Lung (tissue), 12 donors: ENCODE results near the gene PPP2R5C. TPM values are rescaled to one million over a fixed set of nuclear protein-coding genes. Genes with fewer than 3 reads are reported as not detected.

ENCODE experiments used
- ATAC-seq: fragments of 200-7000 bp; cut with Tn5 transposase; one replicate; pipeline ENCODE4 v1.9.1; 2020; ENCODE audit warnings: moderate number of reproducible peaks; ENCODE audit not compliant: insufficient read depth, low FRiP score
- DNase-seq, 3 donors: peaks; one replicate each; pipeline ENCODE4 v3.0.0-alpha.2; 2013 to 2017
- H3K27ac ChIP-seq, 2 donors: one replicate each; pipeline ENCODE4 v1.5.1; 2013; ENCODE audit warnings: mild to moderate bottlenecking in 2 of 2, moderate library complexity in 2 of 2, control low read depth in 1 of 2, inconsistent platforms in 1 of 2, low read depth in 1 of 2, low read length in 1 of 2
- H3K27me3 ChIP-seq, 3 donors: one replicate each; pipeline ENCODE4 v1.5.1; 2013; ENCODE audit warnings: low read length in 2 of 3; ENCODE audit not compliant: control insufficient read depth in 3 of 3, insufficient read depth in 3 of 3
- H3K36me3 ChIP-seq, 4 donors: one replicate each; pipeline ENCODE4 v1.5.1; 2013; ENCODE audit warnings: low read length in 4 of 4, mild to moderate bottlenecking in 1 of 4, moderate library complexity in 1 of 4; ENCODE audit not compliant: control insufficient read depth in 4 of 4, insufficient read depth in 4 of 4
- H3K4me1 ChIP-seq, 5 donors: one replicate each; pipeline ENCODE4 v1.5.1; 2013; ENCODE audit warnings: low read length in 5 of 5, mild to moderate bottlenecking in 2 of 5, moderate library complexity in 1 of 5; ENCODE audit not compliant: control insufficient read depth in 5 of 5, insufficient read depth in 5 of 5
- H3K4me3 ChIP-seq: one replicate; pipeline ENCODE4 v1.5.1; 2013; ENCODE audit warnings: mild to moderate bottlenecking, control low read depth, moderate library complexity
- H3K9ac ChIP-seq, 2 donors: one replicate each; pipeline ENCODE4 v1.5.1; 2013; ENCODE audit warnings: low read length in 2 of 2, control low read depth in 1 of 2; ENCODE audit not compliant: insufficient read depth in 1 of 2
- H3K9me3 ChIP-seq, 4 donors: one replicate each; pipeline ENCODE4 v1.5.1; 2013; ENCODE audit warnings: low read length in 3 of 4, mild to moderate bottlenecking in 1 of 4, moderate library complexity in 1 of 4; ENCODE audit not compliant: control insufficient read depth in 4 of 4, insufficient read depth in 3 of 4
- WGBS, 2 donors: extraction: QIAGEN DNeasy Blood & Tissue Kit; methylation state at CpG; one replicate each; pipeline ENCODE4 v1.1.7; 2013; 5-methylcytosine and 5-hydroxymethylcytosine counted together
- polyA plus RNA-seq, 2 donors: library from polyadenylated mRNA; stranded (reverse); fragments of 200-250 nt; gene quantifications; one replicate each; pipeline ENCODE4 v1.2.1, GENCODE V29; 2013
- total RNA-seq, 2 donors: library from RNA; depleted of rRNA in 1 of 2; stranded (reverse); fragments of >200 nt in 1 of 2; gene quantifications; one replicate each; pipeline ENCODE4 v1.2.1, GENCODE V29; 2014 to 2021
- TF ChIP-seq, protein P1 (sequence below): IDR thresholded peaks from 2 replicates; pipeline ENCODE4 v1.5.1; 2012; ENCODE audit warnings: mild to moderate bottlenecking; ENCODE audit errors: control extremely low read depth, extremely low read depth
- donor health status: control.
- donor health status: control.
- donor health status: Bipolar disorder and iron deficiency.
- donor health status: healthy.
- donor health status: DM: yes; HTN: yes; CAD: no.

Gene PPP2R5C
- total and polyA plus RNA-seq, 4 donors, result 66.6 to 180 (median 126) TPM

DNA sequence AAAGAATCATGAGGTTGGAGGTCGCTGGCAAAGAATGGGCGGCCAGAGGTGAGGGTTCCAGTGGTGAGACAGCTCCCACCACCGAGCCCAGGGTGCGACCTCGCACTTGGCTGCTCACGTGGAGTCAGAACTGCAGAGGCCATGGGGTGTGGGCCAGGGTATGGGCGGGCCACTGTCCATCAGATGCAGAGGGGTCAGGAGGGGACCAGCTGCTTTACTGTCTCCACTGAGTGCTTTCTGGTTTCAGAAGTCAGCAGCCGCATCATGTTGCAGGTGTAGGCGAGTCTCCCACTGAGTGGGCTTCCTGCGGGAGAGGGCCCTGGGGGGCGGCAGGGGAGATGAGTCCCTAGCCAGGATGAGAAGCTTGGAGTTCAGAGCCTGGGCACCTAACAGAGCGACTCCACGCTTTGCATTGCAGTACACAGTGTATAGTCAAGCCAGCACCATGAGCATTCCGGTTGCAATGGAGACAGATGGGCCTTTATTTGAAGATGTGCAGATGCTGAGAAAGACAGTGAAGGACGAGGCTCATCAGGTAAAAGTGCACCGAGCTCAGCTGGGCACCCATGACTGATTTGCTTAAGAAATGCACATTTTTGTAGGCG is 156.0 kb downstream of the PPP2R5C start:
- no peaks in the 10 kb centered on the region for H3K9me3 ChIP-seq
- ATAC-seq (no peak), DNase-seq (no peak)
- H3K27ac ChIP-seq, result no peak overlapping the region
- H3K9ac ChIP-seq, result peak overlapping the region in 1 of 2 donors; percentile 9
- H3K4me1 ChIP-seq, result no peaks in the 10 kb centered on the region
- H3K4me3 ChIP-seq, result no peak overlapping the region
- WGBS, 2 donors, result 88 to 89% methylated on average over 17 of the region's 17 CpGs
- no peaks in the 10 kb centered on the region for H3K27me3 ChIP-seq
- TF ChIP-seq, protein P1, sequence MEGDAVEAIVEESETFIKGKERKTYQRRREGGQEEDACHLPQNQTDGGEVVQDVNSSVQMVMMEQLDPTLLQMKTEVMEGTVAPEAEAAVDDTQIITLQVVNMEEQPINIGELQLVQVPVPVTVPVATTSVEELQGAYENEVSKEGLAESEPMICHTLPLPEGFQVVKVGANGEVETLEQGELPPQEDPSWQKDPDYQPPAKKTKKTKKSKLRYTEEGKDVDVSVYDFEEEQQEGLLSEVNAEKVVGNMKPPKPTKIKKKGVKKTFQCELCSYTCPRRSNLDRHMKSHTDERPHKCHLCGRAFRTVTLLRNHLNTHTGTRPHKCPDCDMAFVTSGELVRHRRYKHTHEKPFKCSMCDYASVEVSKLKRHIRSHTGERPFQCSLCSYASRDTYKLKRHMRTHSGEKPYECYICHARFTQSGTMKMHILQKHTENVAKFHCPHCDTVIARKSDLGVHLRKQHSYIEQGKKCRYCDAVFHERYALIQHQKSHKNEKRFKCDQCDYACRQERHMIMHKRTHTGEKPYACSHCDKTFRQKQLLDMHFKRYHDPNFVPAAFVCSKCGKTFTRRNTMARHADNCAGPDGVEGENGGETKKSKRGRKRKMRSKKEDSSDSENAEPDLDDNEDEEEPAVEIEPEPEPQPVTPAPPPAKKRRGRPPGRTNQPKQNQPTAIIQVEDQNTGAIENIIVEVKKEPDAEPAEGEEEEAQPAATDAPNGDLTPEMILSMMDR, result no peak
- H3K36me3 ChIP-seq, result peaks cover 5 to 22% (median 14%) of the 10 kb centered on the region in 4 donors

DNA sequence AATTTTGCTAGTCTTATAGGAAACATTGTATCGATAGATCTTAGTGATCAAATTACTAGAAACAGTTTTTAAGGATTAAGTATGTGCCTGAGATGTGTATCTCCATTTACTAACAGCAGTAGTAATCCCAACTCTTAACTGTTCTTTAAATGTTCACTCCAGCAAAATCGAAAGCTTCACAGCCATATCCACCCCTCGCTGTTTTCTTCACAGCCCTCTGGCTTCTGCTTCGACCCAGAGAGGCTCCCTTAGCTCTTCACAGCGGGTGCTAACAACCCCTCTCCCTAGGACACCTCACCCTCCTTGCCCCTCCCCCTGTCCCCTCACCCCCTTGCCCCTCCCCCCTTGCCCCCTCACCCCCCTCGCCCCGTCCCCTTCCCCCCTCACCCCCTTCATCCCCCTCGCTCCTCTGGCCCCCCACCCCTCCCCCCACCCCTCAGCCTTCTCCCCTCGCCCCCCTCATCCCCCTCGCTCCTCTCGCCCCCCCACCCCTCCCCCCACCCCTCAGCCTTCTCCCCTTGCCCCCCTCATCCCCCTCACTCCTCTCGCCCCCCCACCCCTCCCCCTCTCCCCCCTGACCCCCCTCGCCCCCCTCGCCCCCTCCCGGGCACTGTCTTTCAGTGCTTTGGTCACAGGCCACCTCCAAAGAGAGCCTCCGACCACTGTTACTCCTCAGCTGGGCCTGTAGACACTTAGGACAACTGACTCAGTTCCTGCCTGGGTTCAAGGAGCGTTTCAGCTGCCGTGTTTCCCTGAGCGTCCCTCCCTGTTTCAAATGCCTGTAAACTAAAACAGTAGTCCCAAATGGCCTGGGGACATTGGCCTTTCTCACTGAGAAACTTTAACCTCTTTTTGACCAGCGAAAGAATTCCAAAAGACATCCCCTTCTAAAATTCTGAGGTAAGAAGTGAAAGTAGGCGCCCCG is 156.8 kb downstream of the PPP2R5C start:
- Histone ChIP-seq H3K27me3 (no peaks in the 10 kb centered on the region), H3K4me3 (no peak overlapping the region), H3K27ac (no peak overlapping the region), H3K9ac (peak overlapping the region in 1 of 2 donors; percentile 9), H3K9me3 (no peaks in the 10 kb centered on the region), H3K4me1 (no peaks in the 10 kb centered on the region), H3K36me3 (peaks cover 5 to 25% (median 16%) of the 10 kb centered on the region in 4 donors)
- DNase-seq (no peak), ATAC-seq (no peak)
- 88 to 89% methylated on average over 14 to 18 of the region's 22 CpGs for WGBS, 2 donors
- TF ChIP-seq, protein P1, result no peak

DNA sequence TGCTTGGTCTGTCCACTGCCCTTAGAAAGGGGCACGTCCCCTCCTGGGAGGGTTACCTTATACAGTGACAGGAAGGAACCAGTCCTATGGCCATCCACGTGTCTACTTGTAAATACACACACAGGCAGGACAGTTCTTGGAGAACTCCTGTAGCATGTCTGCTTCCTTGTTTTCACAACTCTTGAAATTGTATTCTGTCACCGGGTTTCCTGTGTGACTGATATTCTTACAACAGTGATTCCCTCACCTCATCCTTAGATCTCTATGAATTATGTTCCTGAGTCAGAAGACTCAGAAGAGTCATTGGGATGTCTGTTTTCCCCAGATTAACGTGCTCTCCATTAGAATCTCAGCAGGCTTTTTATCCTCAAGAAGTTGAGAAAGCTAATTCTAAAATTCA is 158.8 kb downstream of the PPP2R5C start:
- H3K27ac ChIP-seq, result no peak overlapping the region
- H3K36me3 ChIP-seq, result peaks cover 7 to 21% (median 14%) of the 10 kb centered on the region in 4 donors
- TF ChIP-seq, protein P1, result no peak
- ATAC-seq (no peak), DNase-seq (no peak)
- no peak overlapping the region for H3K9ac ChIP-seq
- H3K9me3 ChIP-seq, result no peaks in the 10 kb centered on the region
- no peak overlapping the region for H3K4me3 ChIP-seq
- H3K4me1 ChIP-seq, result no peaks in the 10 kb centered on the region
- no peaks in the 10 kb centered on the region for H3K27me3 ChIP-seq
- WGBS, 2 donors, result 63 to 75% methylated on average over 4 of the region's 4 CpGs
